Fibroblast of skin of right biceps (primary cell): ENCODE measurements around the gene PTGR2.
A peak's percentile ranks its signal among the peaks of the same experiment; 100 is the strongest.
"Not testable (repeated sequence)": the region's sequence is repeated elsewhere in the genome, so short reads cannot be mapped to it uniquely, and the experiment has no call there.

Experiments used
- DNase-seq: peaks from one replicate; pipeline ENCODE4 v3.0.0-alpha.2; 2013

PTGR2 gene

GRCh38 chr14:73887694-73888459 is 36.2 kb downstream of the PTGR2 start:
- DNase-seq, result no peak

GRCh38 chr14:73888460-73888725 is 36.8 kb downstream of the PTGR2 start:
- DNase-seq, result peak; percentile 36

- peak; percentile 44 for DNase-seq
These were observed 37.3 kb downstream of the PTGR2 start for GRCh38 chr14:73888971-73889370.

GRCh38 chr14:73889376-73889775 is 37.7 kb downstream of the PTGR2 start:
- DNase-seq, result no peak

- DNase-seq, result not testable (repeated sequence)
These were observed 42.6 kb downstream of the PTGR2 start for GRCh38 chr14:73894180-73894687.

- DNase-seq, result no peak
These were observed 44.3 kb downstream of the PTGR2 start for GRCh38 chr14:73895939-73896338.

- DNase-seq, result no peak
These were observed 44.9 kb downstream of the PTGR2 start for GRCh38 chr14:73896521-73896920.

GRCh38 chr14:73903028-73903427 is 51.4 kb downstream of the PTGR2 start:
- no peak for DNase-seq

- DNase-seq, result no peak
These were observed 58.0 kb downstream of the PTGR2 start for GRCh38 chr14:73909681-73910080.

GRCh38 chr14:73913256-73913655 is 61.6 kb downstream of the PTGR2 start:
- peak; percentile 6 for DNase-seq

- DNase-seq, result no peak
These were observed 64.7 kb downstream of the PTGR2 start for GRCh38 chr14:73916324-73916723.

GRCh38 chr14:73919457-73919856 is 67.8 kb downstream of the PTGR2 start:
- DNase-seq, result not testable (repeated sequence)

- DNase-seq, result no peak
These were observed 72.7 kb downstream of the PTGR2 start for GRCh38 chr14:73924337-73924736.
